Adrenal gland (tissue), 12 donors: ENCODE measurements around the gene PHF24. TPM values are rescaled to one million over a fixed set of nuclear protein-coding genes. Genes with fewer than 3 reads are reported as not detected.

Experiments
- DNase-seq, 7 donors: peaks; one replicate each; pipeline ENCODE4 v3.0.0-alpha.2; 2019 to 2020
- H3K27ac ChIP-seq, 5 donors: fragments of 200-600 bp; sonication (generic) in 4 of 5; 1 replicate in 3 of 5; 2 replicates in 2 of 5; pipeline versions ENCODE4 v1.5.1 to v1.8.0; 2016 to 2020; ENCODE audit warnings: mild to moderate bottlenecking in 1 of 5
- H3K27me3 ChIP-seq: fragments of 200-600 bp; 2 replicates; pipeline ENCODE4 v1.8.0; 2021
- H3K36me3 ChIP-seq, 2 donors: fragments of 200-600 bp; replicated peaks in 1 of 2; 1 replicate in 1 of 2; 2 replicates in 1 of 2; pipeline versions ENCODE4 v1.5.1 to v1.8.0; 2018 to 2022
- H3K4me1 ChIP-seq, 2 donors: fragments of 200-600 bp; replicated peaks in 1 of 2; 1 replicate in 1 of 2; 2 replicates in 1 of 2; pipeline versions ENCODE4 v1.5.1 to v1.8.0; 2018 to 2021
- H3K4me3 ChIP-seq, 4 donors: fragments of 200-600 bp; sonication (generic) in 3 of 4; one replicate each; pipeline ENCODE4 v1.5.1; 2016 to 2018
- H3K9me3 ChIP-seq, 3 donors: fragments of 200-600 bp; sonication (generic) in 1 of 3; replicated peaks in 1 of 3; 1 replicate in 2 of 3; 2 replicates in 1 of 3; pipeline versions ENCODE4 v1.5.1 to v1.8.0; 2016 to 2021
- CTCF ChIP-seq, 6 experiments: fragments of 450-650 bp in 4 of 6; fragments of 200-600 bp in 2 of 6; sonication (generic) in 1 of 6; IDR thresholded peaks; 1 replicate in 5 of 6; 2 replicates in 1 of 6; pipeline versions ENCODE4 v1.5.1 to v1.8.0; 2016 to 2021; ENCODE audit warnings: antibody characterized with exemption in 6 of 6, mild to moderate bottlenecking in 2 of 6, moderate library complexity in 1 of 6
- POLR2A ChIP-seq, 2 donors: fragments of 450-650 bp; IDR thresholded peaks; one replicate each; pipeline ENCODE4 v1.6.1; 2017; ENCODE audit warnings: antibody characterized with exemption in 2 of 2, mild to moderate bottlenecking in 2 of 2, moderate library complexity in 1 of 2
- WGBS, 4 donors: extraction: QIAGEN DNeasy Blood & Tissue Kit in 2 of 4; methylation state at CpG; one replicate each; pipeline versions ENCODE4 v1.1.5 to v1.1.7; 2013 to 2017; 5-methylcytosine and 5-hydroxymethylcytosine counted together
- intact Hi-C, 2 donors: fragments of 100-400 bp; cut with DNase I; formaldehyde crosslinking; loops; one replicate each; pipeline versions ENCODE4 v1.14.1 to v1.15.0; 2022 to 2023
- polyA plus RNA-seq, 3 donors: library from polyadenylated mRNA; stranded (reverse); fragments of 200-250 nt in 2 of 3; fragments of 350-450 nt in 1 of 3; fragmentation: Illumina TruSeq in 1 of 3; extraction: RNeasy Lipid Tissue Mini Kit (QIAGEN cat#74804) in 1 of 3; gene quantifications; one replicate each; pipeline ENCODE4 v1.2.3, GENCODE V29; 2013 to 2014
- total RNA-seq, 9 donors: library from RNA; depleted of rRNA in 4 of 9; stranded (reverse); fragments of >200 nt in 4 of 9; fragments of 120-200 nt in 1 of 9; fragmentation: NEBNext Ultra II Directional in 1 of 9; extraction: Animal tissue kit (Norgen Biotek cat#: 25700) in 1 of 9; gene quantifications; one replicate each; pipeline versions ENCODE4 v1.1.0 to v1.2.4, GENCODE V29; 2013 to 2023
- donor health status: healthy with polysubstance abuse.
- donor health status: Bipolar disorder and iron deficiency.
- donor health status: DM: yes; HTN: yes; CAD: no.
- donor health status: DM: no; HTN: no; CAD: no.
- donor health status: DM: no; HTN: no; CAD: no.
- donor health status: DM: yes; HTN: yes; CAD: no.

The PHF24 gene
- total and polyA plus RNA-seq, 12 donors: 0.09 to 1.7 (median 0.16) TPM; not detected in 1

DNA sequence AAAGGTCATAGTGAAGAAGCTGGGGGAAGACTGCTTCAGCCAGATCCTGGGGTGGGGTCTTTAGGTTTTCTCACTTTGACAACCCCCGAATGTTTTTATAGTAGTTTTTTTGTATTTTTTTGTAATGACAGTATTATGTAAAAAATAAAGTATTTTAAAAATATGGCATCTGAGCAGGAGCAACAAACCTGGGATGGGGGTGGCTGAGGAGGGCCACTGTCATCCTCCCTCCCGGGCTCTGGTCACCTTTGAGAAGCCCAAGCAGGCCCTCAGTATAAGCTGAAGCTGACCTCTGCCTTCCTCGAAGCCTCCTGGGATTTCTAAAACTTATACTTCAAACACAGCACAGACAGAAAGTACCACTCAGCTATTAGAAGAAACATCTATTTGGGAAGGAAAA is 40.2 kb downstream of the PHF24 start:
- intact Hi-C loops: loop anchor here in 1 of 2 donors (10.0 kb wide), 1 partner anchor 67 kb away; no protein-coding TSS in a partner anchor
- H3K9me3 ChIP-seq: no peaks in the 10 kb centered on the region
- peak overlapping the region in 1 of 5 donors; percentile 34 for H3K27ac ChIP-seq
- H3K4me1 ChIP-seq: peaks cover 21 to 28% of the 10 kb centered on the region in 2 donors
- WGBS, 4 donors: 71 to 88% (median 81%) methylated on average over 3 of the region's 3 CpGs
- H3K27me3 ChIP-seq: no peaks in the 10 kb centered on the region
- no peak overlapping the region for H3K4me3 ChIP-seq
- peaks cover 0 to 16% of the 10 kb centered on the region in 2 donors for H3K36me3 ChIP-seq
- TF ChIP-seq POLR2A (IDR thresholded peaks at IDR 0.05) (no peak), CTCF (IDR thresholded peaks at IDR 0.05) (no peak)
- peak in 1 of 7 donors; percentile 46 for DNase-seq

DNA sequence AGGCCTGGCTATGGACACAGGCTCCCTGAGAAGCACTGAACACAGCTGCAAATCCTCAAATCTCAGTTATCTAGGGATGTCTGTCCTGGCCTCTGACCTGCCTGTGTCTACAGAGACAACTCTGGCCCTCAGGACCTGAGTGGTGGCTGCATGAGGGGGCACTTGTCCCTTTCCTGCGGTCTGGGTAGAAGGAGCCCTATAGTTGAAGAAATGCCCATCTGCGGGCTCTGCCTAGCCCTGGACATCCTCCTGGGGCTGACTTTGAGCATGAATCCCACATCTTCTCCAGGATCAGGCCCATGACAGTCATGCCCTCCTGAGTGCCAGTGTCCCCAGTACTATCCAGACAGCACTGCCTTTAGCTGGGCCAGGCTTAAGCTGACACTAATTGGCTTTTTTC is 41.5 kb downstream of the PHF24 start:
- Histone ChIP-seq H3K27ac (no peak overlapping the region), H3K36me3 (peaks cover 0 to 16% of the 10 kb centered on the region in 2 donors), H3K4me3 (no peak overlapping the region), H3K27me3 (no peaks in the 10 kb centered on the region), H3K4me1 (peaks cover 8 to 14% of the 10 kb centered on the region in 2 donors), H3K9me3 (no peaks in the 10 kb centered on the region)
- DNase-seq: peak in 2 of 7 donors; percentile 7 to 52
- intact Hi-C loops: loop anchor here in 1 of 2 donors (10.0 kb wide), 1 partner anchor 65 kb away; no protein-coding TSS in a partner anchor
- 96 to 100% (median 97%) methylated on average over 1 to 2 of the region's 2 CpGs; no CpG with 5 or more reads in 1 of the 4 donors for WGBS, 4 donors
- TF ChIP-seq CTCF (IDR thresholded peaks at IDR 0.05) (no peak), POLR2A (IDR thresholded peaks at IDR 0.05) (no peak)

DNA sequence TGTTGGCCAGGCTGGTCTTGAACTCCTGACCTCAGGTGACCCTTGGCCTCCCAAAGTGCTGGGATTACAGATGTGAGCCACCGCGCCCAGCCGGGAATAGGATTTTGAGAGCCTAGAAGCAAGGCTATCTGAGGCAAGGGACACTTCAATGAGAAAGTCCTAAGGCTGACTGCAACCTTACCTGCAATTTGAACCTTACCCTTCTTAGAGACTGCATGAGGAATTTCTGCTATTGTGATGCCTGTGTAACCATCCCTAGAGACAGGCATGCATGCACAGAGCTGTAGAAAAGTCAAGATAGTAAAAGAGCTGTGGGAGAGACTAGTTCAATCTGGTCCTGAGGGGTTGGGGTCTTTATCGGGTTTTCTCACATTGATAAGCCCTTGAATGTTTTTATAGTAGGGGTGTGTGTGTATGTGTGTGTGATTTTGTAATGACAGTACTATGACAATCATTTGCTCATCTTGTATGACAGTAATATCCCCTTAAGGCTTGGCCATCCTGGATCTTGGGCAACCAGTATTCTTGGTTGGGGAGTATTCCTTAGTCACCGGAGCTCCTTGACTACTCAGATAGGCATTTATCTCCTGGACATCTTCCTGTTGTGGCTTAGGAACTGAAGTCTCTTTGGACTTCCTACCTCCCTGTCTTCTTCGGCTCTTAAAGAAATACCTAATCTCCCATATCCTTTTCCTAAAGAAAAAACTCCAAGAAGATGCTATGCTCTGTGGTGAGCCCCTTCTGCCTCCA is 42.6 kb downstream of the PHF24 start:
- H3K36me3 ChIP-seq: peaks cover 0 to 16% of the 10 kb centered on the region in 2 donors
- H3K4me3 ChIP-seq: no peak overlapping the region
- TF ChIP-seq POLR2A (IDR thresholded peaks at IDR 0.05): no peak
- TF ChIP-seq CTCF (IDR thresholded peaks at IDR 0.05): no peak
- H3K9me3 ChIP-seq: no peaks in the 10 kb centered on the region
- DNase-seq: peak in 2 of 7 donors; percentile 2 to 53
- H3K27ac ChIP-seq: no peak overlapping the region
- no peaks in the 10 kb centered on the region for H3K27me3 ChIP-seq
- WGBS, 4 donors: 95 to 96% (median 95%) methylated on average over 6 of the region's 6 CpGs
- peaks cover 0 to 3% of the 10 kb centered on the region in 2 donors for H3K4me1 ChIP-seq
- intact Hi-C loops: no loop called here

DNA sequence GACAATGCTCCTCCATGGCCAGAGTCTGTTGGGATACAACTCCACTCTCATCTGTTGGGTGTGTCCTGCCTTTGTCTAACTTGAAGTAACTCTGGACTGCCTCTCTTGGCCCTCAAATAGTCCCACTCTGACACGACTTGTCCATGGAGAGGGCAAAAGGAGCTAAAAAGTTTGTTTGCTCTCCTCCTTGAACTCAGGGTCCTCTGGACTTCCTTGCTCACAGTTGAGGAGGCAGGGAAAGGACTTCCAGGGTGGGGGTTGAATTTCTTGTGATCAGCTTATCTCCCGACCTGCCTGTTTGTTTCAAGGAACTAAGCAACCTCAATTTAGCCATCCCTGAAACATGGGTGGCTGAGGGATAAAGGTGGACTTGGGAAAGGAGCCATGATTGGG is 43.2 kb downstream of the PHF24 start:
- TF ChIP-seq POLR2A (IDR thresholded peaks at IDR 0.05): no peak
- Histone ChIP-seq H3K27ac (no peak overlapping the region), H3K4me1 (no peaks in the 10 kb centered on the region), H3K9me3 (no peaks in the 10 kb centered on the region), H3K36me3 (peaks cover 0 to 12% of the 10 kb centered on the region in 2 donors), H3K4me3 (no peak overlapping the region), H3K27me3 (no peaks in the 10 kb centered on the region)
- DNase-seq: peak in 2 of 7 donors; percentile 2 to 30
- 85 to 95% (median 90%) methylated on average over 2 of the region's 2 CpGs for WGBS, 4 donors
- intact Hi-C loops: no loop called here
